Fibroblast of skin of right biceps (primary cell): ENCODE results near the gene MED26.
A peak's percentile ranks its signal among the peaks of the same experiment; 100 is the strongest.

ENCODE experiments used
- DNase-seq: peaks from one replicate; pipeline ENCODE4 v3.0.0-alpha.2; 2013

Gene MED26

DNA sequence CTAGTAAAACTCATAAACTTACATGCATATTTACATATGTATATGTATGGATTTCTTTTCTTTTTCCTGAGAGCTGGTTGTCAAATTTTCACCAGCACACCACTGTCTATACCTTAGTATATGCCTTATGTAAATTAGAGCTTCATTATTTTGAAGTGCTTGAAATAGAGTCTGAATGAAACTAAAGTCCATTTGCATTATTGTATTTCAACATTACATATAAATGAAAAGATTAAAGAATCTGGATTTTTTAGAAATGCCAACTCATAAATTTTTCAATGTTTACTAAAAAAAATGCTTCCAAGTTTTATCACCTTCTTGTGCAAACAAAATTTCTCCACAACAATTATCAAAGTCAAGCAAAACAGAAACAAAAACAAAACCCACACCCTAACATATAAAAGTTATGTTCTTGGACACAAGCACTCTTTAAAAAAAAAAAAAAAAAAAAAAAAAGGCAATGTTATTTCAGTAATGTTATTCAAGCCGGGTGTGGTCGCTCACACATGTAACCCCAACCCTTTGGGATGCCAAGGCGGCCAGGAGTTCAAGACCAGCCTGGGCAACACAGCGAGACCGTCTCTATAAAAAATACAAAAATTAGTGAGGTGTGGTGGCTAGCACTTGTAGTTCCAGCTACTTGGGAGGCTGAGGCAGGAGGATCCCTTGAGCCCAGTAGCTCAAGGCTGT lies 18.3 kb downstream of the MED26 start:
- no peak for DNase-seq

DNA sequence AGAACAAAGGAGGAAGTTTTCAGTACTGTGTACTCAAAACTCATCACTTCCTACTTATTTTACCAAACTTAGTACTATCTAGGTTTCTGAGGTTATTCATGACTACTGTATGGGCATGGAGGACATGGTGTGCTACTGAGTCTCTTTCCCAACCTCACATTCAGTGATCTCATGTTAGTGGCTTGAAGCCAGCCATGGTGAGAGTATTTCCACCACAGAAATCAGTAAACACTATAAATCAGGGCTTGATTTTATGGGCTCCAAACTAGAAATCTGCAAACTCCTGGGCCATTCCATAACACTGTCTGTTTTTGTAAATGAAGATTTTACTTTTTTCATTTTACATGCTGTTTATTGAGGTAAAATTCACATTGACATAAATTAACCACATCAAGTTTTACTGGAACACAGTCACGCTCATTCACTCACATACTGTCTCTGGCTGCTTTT lies 19.7 kb downstream of the MED26 start:
- peak; percentile 71 for DNase-seq

GRCh38 chr19:16607819-16608218 lies 20.2 kb downstream of the MED26 start:
- DNase-seq: no peak

DNA sequence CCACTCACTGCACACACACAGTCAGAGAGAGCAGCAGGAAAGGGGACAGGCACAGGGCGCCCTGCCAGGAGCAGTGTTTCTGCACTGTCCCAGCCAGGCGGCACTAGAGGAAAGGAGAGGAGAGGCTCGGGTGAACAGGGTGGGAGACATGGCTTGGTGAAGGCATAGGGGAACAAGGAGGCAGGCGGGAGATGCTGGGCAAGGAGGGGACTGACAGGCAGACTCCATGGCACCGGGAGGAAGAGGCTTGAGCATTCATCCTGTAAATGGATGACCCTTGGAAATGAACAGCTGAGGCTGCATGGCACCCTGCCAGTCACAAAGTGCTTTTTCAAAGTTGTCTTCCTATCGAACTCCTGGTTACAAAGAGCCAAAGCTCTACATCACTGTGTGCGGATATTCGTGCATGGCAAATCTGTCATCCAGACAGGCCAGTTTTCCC lies 22.4 kb downstream of the MED26 start:
- DNase-seq: no peak

GRCh38 chr19:16605115-16605514 lies 22.9 kb downstream of the MED26 start:
- no peak for DNase-seq

DNA sequence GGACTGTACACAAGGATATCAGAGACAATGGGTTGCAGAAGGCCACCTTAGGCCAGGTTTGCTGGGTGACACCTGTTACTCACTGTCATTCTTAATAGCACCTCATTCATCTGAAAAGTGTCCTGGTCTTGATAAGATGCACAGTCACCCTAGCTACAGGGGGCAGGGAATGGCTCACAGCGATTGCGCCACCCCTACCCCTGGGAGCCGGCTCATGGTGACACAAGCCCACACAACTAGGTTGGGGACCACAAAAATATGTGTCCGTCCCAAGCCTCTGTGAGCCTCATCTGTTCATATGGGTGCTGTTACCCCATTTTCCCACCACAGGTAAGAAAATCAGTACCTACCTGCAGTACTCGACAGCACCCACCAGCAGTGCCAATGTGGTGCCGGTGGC lies 23.4 kb downstream of the MED26 start:
- no peak for DNase-seq

DNA sequence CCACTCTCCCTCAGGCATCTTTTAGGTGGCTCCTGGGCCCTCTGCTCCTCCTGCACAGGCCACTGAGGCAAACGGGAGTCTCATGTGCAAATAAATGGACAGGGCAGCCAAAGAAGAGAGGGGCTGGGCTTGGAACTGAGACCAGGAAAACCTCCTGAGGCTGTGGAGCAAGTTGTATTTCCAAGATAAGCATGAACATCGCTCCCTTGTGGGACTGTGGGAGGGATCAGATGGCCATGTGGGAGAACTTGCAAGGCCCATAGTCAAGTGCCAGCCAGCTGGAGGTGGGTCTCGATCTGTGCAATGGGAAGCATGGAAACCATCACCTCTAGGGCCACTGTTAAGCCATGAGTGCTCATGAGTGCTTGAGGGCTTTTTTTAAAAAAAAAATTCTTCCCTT lies 24.9 kb downstream of the MED26 start:
- no peak for DNase-seq

GRCh38 chr19:16601378-16602052 lies 26.5 kb downstream of the MED26 start:
- DNase-seq: no peak

- no peak for DNase-seq
Measured at GRCh38 chr19:16600824-16601223, 27.2 kb downstream of the MED26 start.

DNA sequence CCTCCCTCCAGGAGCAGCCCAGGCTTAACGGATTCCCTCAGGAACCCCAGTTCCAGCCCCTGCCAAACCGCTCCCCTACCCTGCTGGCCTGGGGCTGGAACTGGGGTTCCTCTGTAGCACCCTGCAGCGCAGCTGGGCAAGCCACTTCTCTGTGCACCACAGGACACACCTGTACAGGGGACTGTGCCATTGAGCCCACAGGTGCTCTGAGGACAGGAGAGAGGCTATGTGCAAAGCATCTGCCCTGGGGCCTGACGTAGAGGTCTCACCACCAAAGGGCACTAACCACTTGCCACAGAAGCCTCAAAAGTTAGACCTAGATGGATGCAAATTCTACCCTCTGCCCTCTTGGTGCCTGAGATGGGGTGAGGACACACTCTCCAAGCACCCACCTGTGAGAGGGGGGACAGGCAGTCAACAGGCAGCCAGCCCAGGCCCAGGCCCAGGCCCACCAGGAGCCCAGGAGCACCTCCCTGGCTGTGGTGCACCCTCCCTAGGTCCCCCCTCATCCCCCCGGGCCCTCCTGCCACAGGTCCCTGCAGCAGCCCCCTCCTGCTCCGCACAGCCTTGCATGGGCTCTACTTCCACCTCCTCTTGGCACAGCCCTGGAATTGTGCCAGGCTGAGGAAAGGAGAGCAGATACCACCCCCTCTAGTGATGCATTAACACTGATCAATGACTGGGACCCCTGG lies 28.2 kb downstream of the MED26 start:
- DNase-seq: no peak

DNA sequence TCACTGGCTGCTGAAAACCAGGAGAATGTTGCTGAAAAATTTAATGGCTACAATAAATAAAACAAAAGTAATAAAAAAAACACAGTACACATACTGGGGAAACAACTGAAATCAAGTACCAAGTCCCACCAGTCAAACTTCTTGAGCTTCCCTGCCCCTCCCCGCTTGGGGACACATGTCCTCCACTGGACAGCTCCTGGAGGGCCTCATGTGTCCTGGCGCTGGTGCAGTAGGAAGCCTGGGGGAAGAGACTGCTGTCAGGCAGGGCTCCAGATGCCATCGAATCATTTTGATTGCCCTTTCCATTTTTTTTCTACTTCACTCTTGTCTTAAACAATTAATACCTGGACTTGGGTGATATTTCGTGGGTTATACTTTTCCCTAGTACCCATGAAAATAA lies 29.2 kb downstream of the MED26 start:
- DNase-seq: no peak

GRCh38 chr19:16596399-16596798 lies 31.6 kb downstream of the MED26 start:
- no peak for DNase-seq

- no peak for DNase-seq
Measured at GRCh38 chr19:16595097-16595496, 32.9 kb downstream of the MED26 start.

GRCh38 chr19:16594681-16595091 lies 33.3 kb downstream of the MED26 start:
- DNase-seq: no peak

- DNase-seq: no peak
Measured at GRCh38 chr19:16594131-16594586, 33.8 kb downstream of the MED26 start.

DNA sequence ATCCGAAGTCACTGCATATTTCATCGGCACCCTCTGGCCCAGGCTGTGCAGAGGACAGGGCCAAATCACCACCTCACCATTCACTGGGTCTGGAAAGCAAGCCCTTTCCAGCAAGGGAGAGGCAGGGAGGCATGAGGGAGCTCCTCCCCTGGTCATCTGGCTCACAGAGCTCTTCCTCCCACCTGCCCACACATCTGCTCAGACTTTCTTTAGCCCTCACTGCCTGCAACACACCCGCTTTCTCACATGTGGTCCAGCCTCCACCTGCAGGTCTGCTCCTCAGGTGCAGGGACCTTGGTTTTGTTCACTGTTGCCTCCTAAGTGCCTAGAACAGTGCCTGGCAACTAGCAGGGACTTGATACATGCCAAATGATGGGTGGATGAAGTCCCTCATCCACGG lies 34.8 kb downstream of the MED26 start:
- DNase-seq: no peak

DNA sequence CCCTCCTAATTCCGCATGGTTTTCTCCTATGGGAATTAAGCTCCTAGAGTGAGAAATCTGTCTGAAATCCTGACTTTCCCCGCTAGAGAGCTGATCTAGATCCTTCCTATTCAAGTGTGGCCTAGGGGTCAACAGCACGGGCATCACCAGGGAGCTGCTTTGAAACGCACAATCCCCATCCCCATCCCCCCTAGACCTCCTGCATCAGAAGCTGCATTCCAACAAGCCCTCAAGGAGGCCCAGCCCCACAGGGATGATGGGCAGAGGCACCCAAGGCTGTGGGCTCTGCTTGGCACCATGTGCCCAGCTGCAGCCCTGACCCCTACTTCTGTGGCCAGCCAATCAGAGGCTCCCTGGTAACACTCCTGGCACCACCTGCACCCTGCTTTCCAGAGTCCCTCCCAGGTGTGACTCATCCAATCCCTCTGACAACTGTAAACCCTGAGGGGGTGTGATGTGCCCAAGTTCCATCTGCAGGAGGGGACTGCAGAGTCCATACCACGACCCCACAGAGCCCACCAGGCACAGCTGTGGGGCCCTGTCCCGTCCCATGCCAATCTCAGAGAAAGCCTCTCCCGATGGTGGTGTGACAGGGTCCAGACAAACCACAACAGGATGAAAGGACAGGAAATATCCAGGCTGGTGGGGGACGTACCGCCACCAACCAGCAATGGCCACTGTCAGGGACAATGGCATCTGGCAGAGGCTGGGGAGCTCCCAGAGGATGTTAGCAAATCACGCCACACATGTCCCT lies 36.0 kb downstream of the MED26 start:
- DNase-seq: no peak

DNA sequence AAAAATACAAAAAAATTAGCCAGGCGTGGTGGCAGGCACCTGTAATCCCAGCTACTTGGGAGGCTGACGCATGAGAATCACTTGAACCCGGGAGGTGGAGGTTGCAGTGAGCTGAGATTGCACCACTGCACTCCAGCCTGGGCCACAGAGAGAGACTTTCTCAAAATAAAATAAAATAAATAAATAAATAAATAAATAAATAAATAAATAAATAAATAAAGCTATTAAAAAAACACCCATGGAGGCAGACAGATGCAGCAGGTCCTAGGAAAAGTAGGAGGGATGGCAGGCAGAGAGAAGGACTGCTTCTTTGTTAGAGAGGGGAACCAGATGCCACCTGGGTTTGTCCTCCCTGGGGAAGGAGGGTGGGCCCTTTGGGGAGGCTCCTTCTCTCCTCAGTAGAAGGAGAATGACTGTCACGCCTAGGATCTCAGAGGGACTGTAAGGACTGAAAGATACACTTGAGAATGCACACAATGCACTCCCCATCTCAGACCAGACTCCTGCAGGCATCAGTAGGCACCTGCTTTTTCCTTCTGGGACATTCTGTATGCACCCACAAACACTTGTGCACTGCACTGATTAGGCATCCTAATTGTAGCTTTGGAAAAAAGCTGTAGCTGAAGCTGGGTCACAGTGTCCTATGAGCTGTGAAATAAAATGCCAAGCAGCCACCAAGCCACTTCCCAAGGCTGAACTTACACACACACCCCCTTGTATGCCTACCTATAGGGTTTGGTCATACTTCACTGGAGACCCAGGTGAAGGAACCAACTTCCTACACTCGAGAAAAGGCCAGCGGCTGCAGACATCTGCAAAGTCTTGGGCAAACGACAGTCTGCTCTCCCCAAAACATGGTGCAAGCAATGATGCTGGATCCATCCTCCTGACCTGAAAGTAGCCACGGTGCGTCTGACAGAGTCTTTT lies 36.9 kb downstream of the MED26 start:
- no peak for DNase-seq

- no peak for DNase-seq
Measured at GRCh38 chr19:16589917-16590316, 38.1 kb downstream of the MED26 start.

GRCh38 chr19:16588824-16589577 lies 39.0 kb downstream of the MED26 start:
- DNase-seq: no peak
